ENCODE results near the gene LEPROT. TPM values are rescaled to one million over a fixed set of nuclear protein-coding genes. Genes with fewer than 3 reads are reported as not detected.

Gene LEPROT
- total RNA-seq, 2 donors from 2014 or later: 59.8 to 77.1 TPM

- DNase-seq (peak; percentile 22 to 25), ATAC-seq (peak; percentile 84)
- intact Hi-C loops (cut with DNase I, micrococcal nuclease): no loop called here
Measured at GRCh38 chr1:65467536-65467935, 47.1 kb downstream of the LEPROT start.

GRCh38 chr1:65469126-65469888, 48.8 kb downstream of the LEPROT start:
- intact Hi-C loops (cut with DNase I, micrococcal nuclease): no loop called here
- ATAC-seq (no peak), DNase-seq (no peak)

- DNase-seq: no peak
- intact Hi-C loops (cut with DNase I, micrococcal nuclease): no loop called here
- ATAC-seq: no peak
Measured at GRCh38 chr1:65469889-65470340, 49.4 kb downstream of the LEPROT start.

- DNase-seq (no peak), ATAC-seq (no peak)
- intact Hi-C loops (cut with DNase I, micrococcal nuclease): no loop called here
Measured at GRCh38 chr1:65470766-65471165, 50.3 kb downstream of the LEPROT start.

GRCh38 chr1:65471213-65471833, 50.9 kb downstream of the LEPROT start:
- DNase-seq (no peak), ATAC-seq (no peak)
- intact Hi-C loops (cut with DNase I, micrococcal nuclease): no loop called here

- no peak for DNase-seq
- ATAC-seq: no peak
- intact Hi-C loops (cut with DNase I, micrococcal nuclease): no loop called here
Measured at GRCh38 chr1:65471861-65472332, 51.4 kb downstream of the LEPROT start.

DNA sequence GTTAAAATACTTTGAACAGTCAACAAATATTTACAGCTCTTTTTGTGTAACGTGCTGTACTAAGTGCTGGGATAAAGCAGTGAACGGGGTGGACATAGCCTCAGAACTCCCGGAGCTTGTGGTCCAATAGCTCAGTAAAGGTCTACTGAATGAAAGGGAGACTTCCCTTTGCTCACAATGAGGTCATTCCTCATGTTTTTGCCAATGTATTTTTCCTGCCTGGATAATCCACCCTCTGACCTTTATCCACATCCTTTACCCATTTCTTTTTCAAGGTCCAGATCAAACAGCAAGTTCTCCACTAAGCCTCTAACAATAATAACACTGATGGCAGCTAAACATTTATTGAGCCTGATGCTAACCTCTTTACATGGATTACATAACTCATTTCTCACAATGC, 55.9 kb downstream of the LEPROT start:
- intact Hi-C loops (cut with DNase I, micrococcal nuclease): no loop called here
- ATAC-seq (no peak), DNase-seq (no peak)

DNA sequence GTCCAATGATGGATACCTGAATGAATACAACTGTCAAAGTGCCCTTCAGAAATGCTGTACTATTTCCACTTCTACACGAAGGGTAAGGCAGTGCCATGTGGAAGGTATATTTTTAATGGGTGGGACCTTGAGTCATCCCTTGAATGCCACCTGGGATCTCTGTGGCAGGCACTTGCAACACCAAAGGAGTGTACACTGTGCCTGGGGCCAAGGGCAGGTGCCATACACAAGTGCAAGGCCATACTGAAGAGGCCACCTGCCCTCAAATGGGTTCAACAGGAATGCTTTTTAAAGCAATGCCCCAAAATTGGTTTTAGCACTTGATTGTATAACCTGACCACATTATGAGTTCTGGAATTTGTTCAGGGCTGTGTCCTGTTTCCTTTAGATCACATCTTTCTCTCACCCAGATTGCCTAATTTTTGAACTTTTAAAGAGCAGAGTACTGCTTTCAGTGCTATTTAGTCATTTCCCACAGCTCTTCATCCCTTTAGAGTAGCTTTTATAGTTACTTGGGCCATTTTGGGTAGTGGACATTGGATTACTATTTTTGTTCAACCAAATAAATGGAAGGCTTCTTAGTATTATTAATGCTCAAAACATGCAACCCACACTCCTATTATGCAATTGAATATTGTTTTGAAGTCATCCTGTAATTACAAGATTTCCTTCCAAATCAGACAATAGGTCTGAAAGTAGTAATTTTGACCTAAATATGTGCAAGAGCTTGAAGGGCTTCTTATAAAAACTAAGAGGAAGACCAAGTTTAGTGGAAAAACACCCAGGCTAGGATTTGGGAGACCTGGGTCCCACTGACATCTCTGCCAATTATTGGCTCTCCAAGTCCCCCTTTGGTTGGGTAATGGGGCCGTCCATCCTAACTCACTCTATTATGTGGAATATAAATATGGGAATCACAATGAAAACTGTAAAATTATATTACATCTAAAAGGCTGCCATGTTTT, 57.2 kb downstream of the LEPROT start:
- ATAC-seq (no peak), DNase-seq (no peak)
- intact Hi-C loops (cut with DNase I, micrococcal nuclease): no loop called here

GRCh38 chr1:65478379-65479026, 58.0 kb downstream of the LEPROT start:
- ATAC-seq: no peak
- intact Hi-C loops (cut with DNase I, micrococcal nuclease): no loop called here
- no peak for DNase-seq

DNA sequence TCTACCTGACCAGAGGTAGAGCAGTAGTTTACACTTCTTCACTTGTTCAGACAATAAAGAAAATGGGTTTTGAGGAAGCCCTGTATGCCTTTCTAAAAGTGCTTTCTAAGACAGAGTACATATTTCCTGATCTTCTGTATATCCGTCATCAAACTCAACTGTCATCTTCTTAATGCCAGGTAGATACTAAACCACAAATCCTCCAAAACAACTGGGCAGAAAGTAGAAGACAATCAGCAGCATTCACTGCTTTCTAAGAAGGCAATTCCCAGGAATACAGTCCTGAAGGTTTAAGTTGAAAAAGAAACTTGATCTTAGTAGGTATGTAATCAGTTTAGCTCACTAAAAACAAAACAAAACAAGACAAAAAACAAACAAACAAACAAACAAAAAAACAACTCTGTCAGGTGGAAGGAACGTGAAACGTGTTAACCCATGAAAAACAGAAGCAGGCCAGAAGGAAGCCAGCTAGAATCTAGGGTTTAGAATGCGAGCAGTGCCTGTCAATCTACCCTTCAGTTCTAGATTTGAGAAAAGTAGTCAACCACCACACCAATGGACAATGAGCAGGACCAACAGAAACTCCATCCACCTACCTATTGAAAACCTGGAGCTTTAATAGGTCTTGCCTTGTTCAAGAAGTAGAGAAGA, 59.2 kb downstream of the LEPROT start:
- ATAC-seq: no peak
- DNase-seq: no peak
- intact Hi-C loops (cut with DNase I, micrococcal nuclease): no loop called here

- intact Hi-C loops (cut with DNase I, micrococcal nuclease): no loop called here
- ATAC-seq: no peak
- DNase-seq: no peak
Measured at GRCh38 chr1:65480684-65481405, 60.4 kb downstream of the LEPROT start.

GRCh38 chr1:65483993-65484754, 63.7 kb downstream of the LEPROT start:
- ATAC-seq (no peak), DNase-seq (no peak)
- intact Hi-C loops (cut with DNase I, micrococcal nuclease): no loop called here

Other genes starting within 250 kb of the LEPROT start
- gene DNAJC6, start 111.1 kb upstream of the LEPROT start, total RNA-seq: 1 to 10 TPM; 2.7 to 3.1 TPM
- gene LEPR, start within 50 bp of the LEPROT start, total RNA-seq: 1 to 10 TPM; 4.2 to 5.6 TPM

Measured in left colon (tissue), 2 donors.